Neural progenitor cell (in vitro differentiated cells): ENCODE measurements around the gene INCA1. TPM values are rescaled to one million over a fixed set of nuclear protein-coding genes. Genes with fewer than 3 reads are reported as not detected.
A peak's percentile ranks its signal among the peaks of the same experiment; 100 is the strongest.

Experiments
- DNase-seq: peaks from one replicate; pipeline ENCODE4 v3.0.0-alpha.2; 2016; ENCODE audit warnings: low spot score
- H2AFZ ChIP-seq: fragments of 200-600 bp; sonication (generic); replicated peaks from 2 replicates; pipeline ENCODE4 v1.6.1; 2016; ENCODE audit warnings: antibody characterized with exemption
- H3F3A ChIP-seq: fragments of 200-600 bp; sonication (generic); 2 replicates; pipeline ENCODE4 v1.6.1; 2016; ENCODE audit warnings: antibody characterized with exemption, low read depth
- H3K27ac ChIP-seq: fragments of 200-600 bp; sonication (generic); 2 replicates; pipeline ENCODE4 v1.5.1; 2016; ENCODE audit warnings: mild to moderate bottlenecking
- H3K27me3 ChIP-seq: fragments of 200-600 bp; sonication (generic); 2 replicates; pipeline ENCODE4 v1.6.1; 2016; ENCODE audit warnings: mild to moderate bottlenecking, moderate library complexity
- H3K36me3 ChIP-seq: fragments of 200-600 bp; sonication (generic); 2 replicates; pipeline ENCODE4 v1.5.1; 2016
- H3K4me1 ChIP-seq: fragments of 200-600 bp; sonication (generic); 2 replicates; pipeline ENCODE4 v1.6.1; 2016; ENCODE audit warnings: mixed run types
- H3K4me2 ChIP-seq: fragments of 200-600 bp; sonication (generic); 2 replicates; pipeline ENCODE4 v1.6.1; 2016
- H3K4me3 ChIP-seq: fragments of 200-600 bp; sonication (generic); 2 replicates; pipeline ENCODE4 v1.5.1; 2016
- H3K79me2 ChIP-seq: fragments of 200-600 bp; sonication (generic); 2 replicates; pipeline ENCODE4 v1.6.1; 2016; ENCODE audit warnings: low read depth
- H3K9ac ChIP-seq: fragments of 200-600 bp; sonication (generic); 2 replicates; pipeline ENCODE4 v1.6.1; 2016
- H3K9me3 ChIP-seq: fragments of 200-600 bp; sonication (generic); 2 replicates; pipeline ENCODE4 v1.5.1; 2016; ENCODE audit warnings: low read depth
- H4K20me1 ChIP-seq: fragments of 200-600 bp; sonication (generic); 2 replicates; pipeline ENCODE4 v1.6.1; 2016; ENCODE audit warnings: low read depth
- H3K27ac Mint-ChIP-seq: 3 replicates; pipeline ENCODE4 v1.8.0; 2021; ENCODE audit warnings: mixed read lengths
- H3K27me3 Mint-ChIP-seq: 2 replicates; pipeline ENCODE4 v1.8.0; 2022; ENCODE audit warnings: low read depth, mild to moderate bottlenecking, inconsistent platforms, moderate library complexity, mixed read lengths; ENCODE audit not compliant: insufficient read depth
- H3K36me3 Mint-ChIP-seq: 3 replicates; pipeline ENCODE4 v1.8.0; 2021; ENCODE audit warnings: mixed read lengths
- H3K4me1 Mint-ChIP-seq: 3 replicates; pipeline ENCODE4 v1.8.0; 2021; ENCODE audit warnings: mixed read lengths
- H3K4me3 Mint-ChIP-seq: 3 replicates; pipeline ENCODE4 v1.8.0; 2021; ENCODE audit warnings: mild to moderate bottlenecking, moderate library complexity, mixed read lengths
- H3K9me3 Mint-ChIP-seq: 3 replicates; pipeline ENCODE4 v1.8.0; 2020; ENCODE audit warnings: mixed read lengths
- CTCF ChIP-seq: fragments of 200-600 bp; sonication (generic); IDR thresholded peaks from 2 replicates; pipeline ENCODE4 v1.5.1; 2017; ENCODE audit warnings: antibody characterized with exemption, mild to moderate bottlenecking
- EZH2 ChIP-seq: fragments of 200-600 bp; sonication (generic); IDR thresholded peaks from 2 replicates; pipeline ENCODE4 v1.6.1; 2017; ENCODE audit warnings: antibody characterized with exemption, mild to moderate bottlenecking, moderate library complexity
- EZH2phosphoT487 ChIP-seq: fragments of 200-600 bp; sonication (generic); IDR thresholded peaks from 2 replicates; pipeline ENCODE4 v1.6.1; 2017; ENCODE audit warnings: antibody characterized with exemption
- total RNA-seq: library from RNA; depleted of rRNA; stranded (reverse); fragments of >200 nt; gene quantifications from 2 replicates; pipeline ENCODE4 v1.2.3, GENCODE V29; 2015; ENCODE audit warnings: low replicate concordance

The INCA1 gene
- total RNA-seq = 0.28 and 0.52 TPM in 2 replicates

- peak within 1 kb of the TSS; percentile 98 for H2AFZ ChIP-seq
- H3K27me3 ChIP-seq = peaks cover 32% of the 10 kb centered on the region
- peak within 1 kb of the TSS; percentile 93 for H3K4me2 ChIP-seq
- TF ChIP-seq EZH2 = peak; percentile 41
- TF ChIP-seq EZH2phosphoT487 = peak; percentile 31
- TF ChIP-seq CTCF = no peak
- Mint-ChIP-seq H3K27me3 (peaks cover 12% of the 10 kb centered on the region), H3K4me3 (peak within 1 kb of the TSS; percentile 91), H3K9me3 (no peaks in the 10 kb centered on the region), H3K36me3 (peaks cover 16% of the 10 kb centered on the region), H3K27ac (no peak within 1 kb of the TSS), H3K4me1 (peaks cover 10% of the 10 kb centered on the region)
- H4K20me1 ChIP-seq = peaks cover 18% of the 10 kb centered on the region
- no peaks in the 10 kb centered on the region for H3F3A ChIP-seq
- DNase-seq = peak; percentile 96
- H3K79me2 ChIP-seq = peaks cover 23% of the 10 kb centered on the region
- peak within 1 kb of the TSS; percentile 92 for H3K4me3 ChIP-seq
- no peaks in the 10 kb centered on the region for H3K9me3 ChIP-seq
- H3K36me3 ChIP-seq = no peaks in the 10 kb centered on the region
- peaks cover 16% of the 10 kb centered on the region for H3K4me1 ChIP-seq
- H3K9ac ChIP-seq = peak within 1 kb of the TSS; percentile 20
- peak within 1 kb of the TSS; percentile 85 for H3K27ac ChIP-seq
Observed at GRCh38 chr17:4997302-4998026, at the start of gene INCA1, which contains the start of gene KIF1C. INCA1 (minus strand) TSS chr17:4997522; CDS start chr17:4994437, 3,085 bp downstream. KIF1C (plus strand) TSS chr17:4997950; CDS start chr17:5000247, 2,297 bp downstream.

- Histone ChIP-seq H2AFZ (no peak overlapping the region), H3K27ac (no peak overlapping the region), H3F3A (no peaks in the 10 kb centered on the region), H3K9me3 (no peaks in the 10 kb centered on the region), H3K4me2 (no peak overlapping the region), H3K9ac (no peak overlapping the region), H4K20me1 (no peaks in the 10 kb centered on the region), H3K4me3 (no peak overlapping the region), H3K27me3 (no peaks in the 10 kb centered on the region), H3K4me1 (no peaks in the 10 kb centered on the region), H3K79me2 (no peaks in the 10 kb centered on the region), H3K36me3 (no peaks in the 10 kb centered on the region)
- H3K4me1 Mint-ChIP-seq = peaks cover 9% of the 10 kb centered on the region
- DNase-seq = no peak
- no peak overlapping the region for H3K4me3 Mint-ChIP-seq
- H3K9me3 Mint-ChIP-seq = peaks cover 3% of the 10 kb centered on the region
- H3K27ac Mint-ChIP-seq = no peak overlapping the region
- no peaks in the 10 kb centered on the region for H3K36me3 Mint-ChIP-seq
- TF ChIP-seq CTCF (no peak), EZH2 (no peak), EZH2phosphoT487 (no peak)
- peaks cover 3% of the 10 kb centered on the region for H3K27me3 Mint-ChIP-seq
Observed at GRCh38 chr17:5045496-5045895, 48.2 kb upstream of the INCA1 start.

- no peak overlapping the region for H3K27ac ChIP-seq
- H3K79me2 ChIP-seq = no peaks in the 10 kb centered on the region
- H3K27me3 Mint-ChIP-seq = peaks cover 3% of the 10 kb centered on the region
- H3K4me3 ChIP-seq = no peak overlapping the region
- H3K9me3 ChIP-seq = no peaks in the 10 kb centered on the region
- no peak overlapping the region for H3K4me2 ChIP-seq
- H3K36me3 Mint-ChIP-seq = no peaks in the 10 kb centered on the region
- H3K27ac Mint-ChIP-seq = no peak overlapping the region
- TF ChIP-seq EZH2phosphoT487 (no peak), EZH2 (no peak), CTCF (no peak)
- H3K4me1 Mint-ChIP-seq = peaks cover 2% of the 10 kb centered on the region
- no peak overlapping the region for H3K4me3 Mint-ChIP-seq
- H3K27me3 ChIP-seq = no peaks in the 10 kb centered on the region
- H3K9ac ChIP-seq = no peak overlapping the region
- DNase-seq = no peak
- peaks cover 8% of the 10 kb centered on the region for H3K9me3 Mint-ChIP-seq
- no peaks in the 10 kb centered on the region for H3K36me3 ChIP-seq
- no peaks in the 10 kb centered on the region for H3F3A ChIP-seq
- no peak overlapping the region for H2AFZ ChIP-seq
- H3K4me1 ChIP-seq = no peaks in the 10 kb centered on the region
- H4K20me1 ChIP-seq = no peaks in the 10 kb centered on the region
Observed at GRCh38 chr17:5044630-5045029, 47.3 kb upstream of the INCA1 start.
